ENCODE data around the gene NFKBIE. TPM values are rescaled to one million over a fixed set of nuclear protein-coding genes. Genes with fewer than 3 reads are reported as not detected.

Gene NFKBIE
- total and polyA plus RNA-seq, 2 of the 13 experiments (the other 11 are each of a cell fraction or from before 2014, with no cell fraction given): 6.7 to 14.5 TPM

DNA sequence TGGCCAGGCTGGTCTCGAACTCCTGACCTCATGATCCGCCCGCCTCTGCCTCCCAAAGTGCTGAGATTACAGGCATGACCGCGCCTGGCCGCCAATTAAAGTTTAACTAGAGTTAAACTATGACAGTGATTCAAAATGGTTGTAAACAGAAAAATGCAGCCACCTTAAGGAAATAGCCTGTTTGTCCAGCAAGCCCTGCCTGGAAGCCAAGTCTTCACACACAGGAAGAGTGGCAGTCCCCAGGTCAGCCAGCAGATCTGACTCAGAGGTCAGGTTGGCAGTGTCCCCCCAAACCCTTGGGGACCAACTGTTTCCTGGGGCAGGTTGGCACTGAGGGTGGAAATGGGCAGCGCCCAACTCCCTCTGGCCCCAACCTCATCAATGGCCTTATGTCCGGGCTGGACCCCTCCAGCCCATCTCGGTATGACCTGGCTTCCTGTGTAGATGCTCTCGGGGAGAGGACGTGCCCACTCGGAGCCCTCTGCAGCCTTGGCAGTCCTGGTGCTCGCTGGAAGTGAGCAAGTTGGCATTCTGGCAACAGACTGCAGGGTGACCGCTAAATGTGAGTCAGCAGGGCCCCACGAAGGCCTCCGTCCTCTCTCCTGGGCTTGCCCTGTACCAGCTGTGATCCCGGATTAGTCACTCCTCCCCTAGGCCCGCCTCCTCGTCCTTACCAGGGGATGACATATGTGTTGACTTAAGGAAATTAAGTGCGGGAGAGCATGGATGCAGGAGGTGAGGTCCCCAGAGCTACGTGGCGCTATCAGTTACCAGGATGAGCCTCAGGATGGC lies 28.1 kb downstream of the NFKBIE start (continued):
- TF ChIP-seq, protein P1, sequence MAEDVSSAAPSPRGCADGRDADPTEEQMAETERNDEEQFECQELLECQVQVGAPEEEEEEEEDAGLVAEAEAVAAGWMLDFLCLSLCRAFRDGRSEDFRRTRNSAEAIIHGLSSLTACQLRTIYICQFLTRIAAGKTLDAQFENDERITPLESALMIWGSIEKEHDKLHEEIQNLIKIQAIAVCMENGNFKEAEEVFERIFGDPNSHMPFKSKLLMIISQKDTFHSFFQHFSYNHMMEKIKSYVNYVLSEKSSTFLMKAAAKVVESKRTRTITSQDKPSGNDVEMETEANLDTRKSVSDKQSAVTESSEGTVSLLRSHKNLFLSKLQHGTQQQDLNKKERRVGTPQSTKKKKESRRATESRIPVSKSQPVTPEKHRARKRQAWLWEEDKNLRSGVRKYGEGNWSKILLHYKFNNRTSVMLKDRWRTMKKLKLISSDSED (CRISPR knock-in tag; IDR thresholded peaks at IDR 0.05): no peak
- TF ChIP-seq TAF1 (CRISPR knock-in tag; IDR thresholded peaks at IDR 0.05) (peak; percentile 42; the same call in 1 of the 2 replicates), ZNF674 (CRISPR knock-in tag; IDR thresholded peaks at IDR 0.05; ENCODE audit: low read depth) (0 out of 2 replicates have a peak, but pooled peaks have one; percentile 29), GTF2F1 (IDR thresholded peaks at IDR 0.05; ENCODE audit: low read length) (no peak), POLR2AphosphoS5 (IDR thresholded peaks at IDR 0.05; ENCODE audit: low read depth, low read length) (peak; percentile 65), ZNF431 (CRISPR knock-in tag; IDR thresholded peaks at IDR 0.05; ENCODE audit: borderline replicate concordance, low read depth) (peak; percentile 42; the same call in 1 of the 2 replicates), PRPF4 (IDR thresholded peaks at IDR 0.05; ENCODE audit: low read depth, low read length, poor library complexity, severe bottlenecking) (no peak), ZNF761 (CRISPR knock-in tag; conservative IDR thresholded peaks at IDR 0.05) (no peak; the same call in 1 of the 2 replicates), ADNP (CRISPR knock-in tag; IDR thresholded peaks at IDR 0.05) (no peak), ZNF816 (CRISPR knock-in tag; IDR thresholded peaks at IDR 0.05; ENCODE audit: borderline replicate concordance) (peak; percentile 71; the same call in 1 of the 2 replicates), SMYD3 (CRISPR knock-in tag; IDR thresholded peaks at IDR 0.05) (no peak), ZC3H4 (CRISPR knock-in tag; IDR thresholded peaks at IDR 0.05; ENCODE audit: borderline replicate concordance) (no peak), SMC3 (IDR thresholded peaks at IDR 0.05; ENCODE audit: low read length) (no peak), ZNF326 (CRISPR knock-in tag; IDR thresholded peaks at IDR 0.05; ENCODE audit: borderline replicate concordance) (no peak), MED13 (CRISPR knock-in tag; IDR thresholded peaks at IDR 0.05) (no peak), MAZ (IDR thresholded peaks at IDR 0.05; ENCODE audit: borderline replicate concordance, low read depth, low read length) (no peak), MAZ (CRISPR knock-in tag; IDR thresholded peaks at IDR 0.05; ENCODE audit: low read depth) (no peak), ZNF12 (CRISPR knock-in tag; IDR thresholded peaks at IDR 0.05) (no peak; the same call in none of the 2 replicates), ZNF530 (CRISPR knock-in tag; IDR thresholded peaks at IDR 0.05; ENCODE audit: low read depth) (no peak), AGO1 (IDR thresholded peaks at IDR 0.05; ENCODE audit: low read depth, low read length, poor library complexity, severe bottlenecking) (no peak), MED8 (CRISPR knock-in tag; IDR thresholded peaks at IDR 0.05; ENCODE audit: insufficient replicate concordance) (no peak), KMT2A (CRISPR knock-in tag; IDR thresholded peaks at IDR 0.05) (no peak; the same call in 1 of the 2 replicates), MYC (CRISPR knock-in tag; IDR thresholded peaks at IDR 0.05; ENCODE audit: borderline replicate concordance) (no peak; the same call in 1 of the 2 replicates), ZNF362 (CRISPR knock-in tag; IDR thresholded peaks at IDR 0.05; ENCODE audit: borderline replicate concordance) (no peak)
- TF ChIP-seq, protein P2, sequence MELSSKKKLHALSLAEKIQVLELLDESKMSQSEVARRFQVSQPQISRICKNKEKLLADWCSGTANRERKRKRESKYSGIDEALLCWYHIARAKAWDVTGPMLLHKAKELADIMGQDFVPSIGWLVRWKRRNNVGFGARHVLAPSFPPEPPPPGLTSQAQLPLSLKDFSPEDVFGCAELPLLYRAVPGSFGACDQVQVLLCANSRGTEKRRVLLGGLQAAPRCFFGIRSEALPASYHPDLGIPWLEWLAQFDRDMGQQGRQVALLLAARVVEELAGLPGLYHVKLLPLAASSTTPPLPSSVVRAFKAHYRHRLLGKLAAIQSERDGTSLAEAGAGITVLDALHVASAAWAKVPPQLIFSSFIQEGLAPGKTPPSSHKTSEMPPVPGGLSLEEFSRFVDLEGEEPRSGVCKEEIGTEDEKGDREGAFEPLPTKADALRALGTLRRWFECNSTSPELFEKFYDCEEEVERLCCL (CRISPR knock-in tag; IDR thresholded peaks at IDR 0.05; ENCODE audit: borderline replicate concordance): peak; percentile 48; the same call in 1 of the 2 replicates
- TF ChIP-seq, protein P3, sequence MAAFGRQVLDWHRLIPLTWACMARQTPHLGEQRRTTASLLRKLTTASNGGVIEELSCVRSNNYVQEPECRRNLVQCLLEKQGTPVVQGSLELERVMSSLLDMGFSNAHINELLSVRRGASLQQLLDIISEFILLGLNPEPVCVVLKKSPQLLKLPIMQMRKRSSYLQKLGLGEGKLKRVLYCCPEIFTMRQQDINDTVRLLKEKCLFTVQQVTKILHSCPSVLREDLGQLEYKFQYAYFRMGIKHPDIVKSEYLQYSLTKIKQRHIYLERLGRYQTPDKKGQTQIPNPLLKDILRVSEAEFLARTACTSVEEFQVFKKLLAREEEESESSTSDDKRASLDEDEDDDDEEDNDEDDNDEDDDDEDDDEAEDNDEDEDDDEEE (CRISPR knock-in tag; IDR thresholded peaks at IDR 0.05): 0 out of 2 replicates have a peak, but pooled peaks have one; percentile 19

Data from HepG2 (cell line).